GM18517 (cell line): ENCODE measurements around the gene LYPD6B.

Experiments
- ATAC-seq: cut with Tn5 transposase; IDR thresholded peaks from one replicate; pipeline ENCODE4 v1.9.1; 2021; ENCODE audit warnings: mild to moderate bottlenecking, moderate library complexity; ENCODE audit not compliant: unreplicated experiment

The LYPD6B gene

DNA sequence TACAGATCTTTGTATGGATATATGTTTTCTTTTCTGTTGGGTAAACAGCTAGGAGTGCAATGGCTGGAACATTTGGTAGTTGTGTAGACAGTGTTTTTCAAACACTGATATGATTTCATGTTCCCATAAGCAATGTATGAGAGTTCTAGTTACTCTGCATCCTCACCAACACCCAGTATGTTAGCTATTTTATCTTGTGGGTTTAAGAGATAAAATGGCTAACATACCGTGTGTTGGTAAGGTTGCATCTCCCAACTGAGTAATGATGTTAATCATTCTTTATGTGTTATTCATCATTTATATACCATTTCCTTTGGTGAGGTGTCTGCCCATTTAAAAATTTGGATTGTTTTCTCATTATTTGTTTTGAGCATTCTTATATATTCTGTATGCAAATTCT lies 65.7 kb downstream of the LYPD6B start:
- no peak for ATAC-seq

DNA sequence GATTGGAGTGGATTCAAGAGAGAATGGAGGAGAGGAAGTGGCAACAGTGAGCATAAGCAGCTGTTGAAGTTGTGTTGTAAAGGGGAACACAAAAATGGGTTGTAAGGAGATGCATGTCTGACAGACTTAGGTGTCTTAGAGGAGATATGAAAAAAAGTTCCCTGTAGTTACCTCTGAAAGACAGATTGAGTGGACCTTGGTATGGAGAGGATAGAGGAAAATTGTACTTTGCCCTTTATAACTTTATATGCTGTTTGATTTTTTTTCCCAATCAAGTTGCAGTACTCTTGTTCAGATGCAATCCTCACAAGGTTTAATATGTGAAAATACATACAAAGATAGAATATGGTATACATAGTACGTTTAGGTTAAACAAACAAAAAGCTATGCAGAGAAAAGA lies 73.6 kb downstream of the LYPD6B start:
- no peak for ATAC-seq

DNA sequence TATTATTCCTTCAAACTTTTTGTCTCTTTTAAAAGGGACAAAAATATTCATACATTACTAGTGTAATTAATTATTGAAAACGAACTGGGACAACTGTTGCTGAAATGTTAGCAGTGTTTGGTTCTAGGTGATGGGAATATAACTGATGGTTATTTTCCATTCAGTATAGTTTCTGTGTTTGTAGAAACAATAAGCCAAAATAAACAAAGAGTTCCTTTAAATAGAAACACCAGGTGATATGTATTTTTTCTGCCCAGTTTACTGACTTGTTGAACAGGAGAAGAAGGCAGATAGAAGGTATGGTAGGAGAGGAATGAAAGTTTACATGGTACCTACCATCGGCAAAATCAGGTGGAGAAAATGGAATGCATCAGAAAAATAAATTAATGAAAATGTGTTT lies 74.2 kb downstream of the LYPD6B start:
- no peak for ATAC-seq

GRCh38 chr2:149115781-149116180 lies 77.3 kb downstream of the LYPD6B start:
- no peak for ATAC-seq

DNA sequence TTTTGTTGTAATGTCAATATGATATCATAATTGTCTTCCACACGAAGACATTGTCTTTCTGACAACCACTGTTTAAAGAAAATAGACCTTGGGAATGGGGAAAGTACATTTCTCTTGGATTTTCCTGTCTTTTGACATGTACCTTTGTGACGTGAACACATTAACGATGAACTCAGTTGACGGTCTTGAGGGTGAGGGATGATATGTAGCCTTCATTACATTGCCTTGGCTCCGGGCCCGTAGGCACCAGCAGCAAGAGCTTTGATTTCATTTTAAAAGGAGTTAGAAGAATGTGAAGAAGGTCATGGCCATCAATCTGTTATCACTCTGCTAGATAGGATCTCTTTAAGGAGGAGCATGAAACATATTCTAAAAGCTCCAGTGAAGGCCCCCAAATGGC lies 80.9 kb downstream of the LYPD6B start:
- no peak for ATAC-seq

- no peak for ATAC-seq
These were observed 84.0 kb downstream of the LYPD6B start for GRCh38 chr2:149122516-149122915.

DNA sequence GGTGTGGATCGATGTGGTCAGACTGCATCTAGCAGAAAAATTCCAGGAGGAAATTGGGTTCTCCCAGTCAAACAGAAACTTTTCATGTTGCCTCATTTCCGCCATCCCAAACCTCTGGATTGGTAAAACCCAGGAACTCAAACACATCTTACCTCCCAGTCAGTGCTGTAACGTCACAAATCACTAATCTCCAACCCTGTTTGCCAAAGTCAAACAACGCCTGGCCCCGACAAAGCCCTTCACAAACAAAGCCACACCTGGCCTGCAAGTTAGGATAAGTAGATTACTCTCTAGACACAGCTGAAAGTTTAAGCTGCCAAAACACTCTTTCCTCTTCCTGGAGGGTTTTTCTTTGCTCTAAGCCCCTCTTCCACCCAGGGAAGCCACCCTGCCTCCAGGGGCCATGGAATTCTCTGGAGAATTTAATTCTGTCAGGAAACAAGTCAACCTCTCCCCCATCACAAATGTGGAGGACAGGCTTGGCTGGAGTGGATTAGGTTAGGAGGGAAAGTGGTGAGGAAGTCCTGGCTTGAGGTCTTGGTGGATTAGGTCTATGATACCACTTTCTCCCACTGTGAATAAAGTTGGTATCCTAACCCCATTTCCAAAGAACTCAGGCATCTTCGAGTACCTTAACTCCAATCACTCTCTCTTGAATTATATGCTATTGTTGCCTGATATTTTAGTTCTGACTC lies 86.7 kb downstream of the LYPD6B start:
- ATAC-seq, result no peak

GRCh38 chr2:149129433-149129832 lies 90.9 kb downstream of the LYPD6B start:
- no peak for ATAC-seq

- no peak for ATAC-seq
These were observed 93.8 kb downstream of the LYPD6B start for GRCh38 chr2:149132339-149132738.

GRCh38 chr2:149132901-149133300 lies 94.4 kb downstream of the LYPD6B start:
- no peak for ATAC-seq

GRCh38 chr2:149134335-149134923 lies 95.9 kb downstream of the LYPD6B start:
- ATAC-seq, result no peak

GRCh38 chr2:149136111-149136510 lies 97.6 kb downstream of the LYPD6B start:
- ATAC-seq, result no peak

- no peak for ATAC-seq
These were observed 102.5 kb downstream of the LYPD6B start for GRCh38 chr2:149141046-149141445.

DNA sequence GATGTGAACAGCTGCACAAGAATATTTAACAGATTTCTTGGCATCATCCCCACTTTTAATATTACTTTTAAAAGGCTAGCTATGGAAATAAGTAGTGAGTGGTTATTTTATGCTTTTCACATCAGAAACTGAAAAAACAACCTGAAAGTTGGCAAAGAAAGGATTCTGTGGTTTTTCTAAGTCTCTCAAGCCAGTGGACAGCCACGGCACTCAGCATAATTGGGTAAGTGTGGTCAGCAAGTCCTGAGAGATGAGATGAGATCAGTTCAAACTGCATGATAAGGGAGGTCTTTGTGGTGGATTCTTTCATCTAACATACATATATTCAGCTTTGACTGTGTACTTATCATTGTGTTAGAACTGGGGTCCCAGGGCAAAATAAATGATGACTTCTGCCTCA lies 105.2 kb downstream of the LYPD6B start:
- ATAC-seq, result no peak

DNA sequence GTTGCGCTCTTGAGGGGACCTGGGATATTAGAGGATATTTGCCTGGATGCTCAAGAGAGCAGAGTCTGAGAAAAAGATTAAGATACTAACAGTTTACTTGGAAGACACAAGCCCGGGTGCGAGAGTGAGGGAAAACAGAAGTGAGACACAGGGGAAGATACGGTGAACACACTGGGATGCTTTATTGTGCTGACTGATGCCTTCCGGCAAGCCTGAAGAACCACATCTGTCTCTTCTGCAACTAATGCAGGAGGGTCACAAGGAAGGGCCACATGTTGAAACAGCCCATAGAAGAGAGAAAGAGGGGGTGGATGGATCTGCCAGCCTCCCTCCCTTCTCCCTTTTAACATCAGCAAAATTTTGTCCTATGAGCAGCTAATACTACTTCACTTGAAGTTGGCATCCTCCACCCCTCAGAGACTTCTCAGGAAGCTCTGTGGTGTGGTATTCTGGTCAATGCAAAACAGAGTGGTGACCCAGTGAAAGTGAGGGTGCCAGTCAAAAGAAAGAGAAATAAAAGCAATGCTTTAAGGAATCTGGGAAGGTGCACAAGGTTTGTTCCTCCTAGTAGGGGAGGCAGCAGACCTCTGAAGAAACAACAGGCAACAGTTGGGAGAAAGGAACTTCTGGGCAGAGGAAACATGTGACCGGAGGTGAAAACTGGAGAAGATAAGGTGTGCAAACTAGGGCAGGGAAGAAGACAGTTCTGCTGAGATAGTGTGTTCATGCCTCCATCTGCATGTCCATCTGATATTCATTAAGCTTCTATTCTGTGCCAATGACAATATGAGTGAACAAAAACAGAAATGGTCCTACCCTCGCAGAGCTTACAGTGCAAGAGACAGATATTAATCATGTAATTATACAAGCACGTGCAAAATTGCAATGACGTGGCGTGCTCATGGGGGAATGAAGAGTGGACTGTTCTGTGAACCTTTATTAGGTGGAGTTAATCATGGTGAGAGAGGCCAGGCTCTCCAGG lies 107.1 kb downstream of the LYPD6B start:
- ATAC-seq, result no peak

DNA sequence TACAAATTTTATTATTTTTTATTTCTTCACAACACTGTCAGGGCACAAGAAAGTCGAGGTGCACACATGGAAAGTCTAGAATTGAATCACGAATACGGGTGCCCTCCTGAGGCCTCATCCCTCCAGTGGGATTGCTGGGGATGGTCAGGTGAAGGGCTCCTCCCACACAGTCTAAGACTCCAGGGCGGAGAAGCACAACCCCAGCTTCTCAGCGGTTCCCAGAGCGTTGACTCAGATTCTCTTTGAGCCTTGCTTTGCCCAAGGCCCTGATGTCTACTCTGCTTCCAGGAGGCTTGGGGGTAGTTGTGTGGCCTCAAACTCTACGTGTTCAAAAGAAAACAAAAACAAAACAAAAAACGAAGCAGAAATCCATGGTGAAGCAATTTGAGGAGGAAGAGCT lies 108.4 kb downstream of the LYPD6B start:
- no peak for ATAC-seq

DNA sequence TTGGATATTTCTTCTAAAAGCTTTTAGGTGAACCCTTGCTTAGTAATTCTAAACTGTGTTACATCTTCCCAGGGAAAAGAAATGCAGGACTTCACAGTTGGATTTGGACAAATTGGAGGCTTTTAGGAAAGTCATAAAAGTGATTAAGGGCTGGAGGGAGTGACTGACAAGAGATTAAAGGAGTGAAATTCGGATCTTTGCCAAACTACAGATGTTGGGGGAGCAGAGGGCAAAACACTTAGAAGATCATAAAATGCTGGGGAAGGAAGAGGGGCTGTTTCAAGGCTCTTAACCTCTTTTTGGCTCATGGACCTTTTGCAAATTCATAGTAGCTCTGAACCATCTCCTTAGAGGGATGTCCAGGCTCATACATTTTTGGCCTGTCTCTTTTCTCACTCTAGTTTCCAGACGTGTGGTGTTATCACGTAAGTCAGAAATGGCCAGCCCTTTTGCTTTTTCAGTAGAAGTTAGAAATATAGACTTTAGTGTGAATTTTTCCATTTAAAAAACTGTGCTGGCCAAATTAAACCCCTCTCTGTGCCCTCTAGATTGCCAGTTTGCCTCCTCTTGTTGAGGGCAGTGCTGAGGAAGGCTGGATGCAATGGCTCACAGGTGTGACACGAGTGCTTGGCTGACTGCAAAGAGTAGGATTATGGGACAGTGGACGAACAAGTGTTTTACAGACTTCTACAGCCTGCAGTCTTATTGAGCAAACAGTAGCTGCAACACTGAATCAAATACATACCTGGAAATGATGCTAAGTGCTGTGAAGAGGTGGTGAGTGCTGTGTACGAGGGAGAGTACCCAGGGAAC lies 109.9 kb downstream of the LYPD6B start:
- no peak for ATAC-seq

- ATAC-seq, result no peak
These were observed 110.5 kb downstream of the LYPD6B start for GRCh38 chr2:149149007-149149297.

DNA sequence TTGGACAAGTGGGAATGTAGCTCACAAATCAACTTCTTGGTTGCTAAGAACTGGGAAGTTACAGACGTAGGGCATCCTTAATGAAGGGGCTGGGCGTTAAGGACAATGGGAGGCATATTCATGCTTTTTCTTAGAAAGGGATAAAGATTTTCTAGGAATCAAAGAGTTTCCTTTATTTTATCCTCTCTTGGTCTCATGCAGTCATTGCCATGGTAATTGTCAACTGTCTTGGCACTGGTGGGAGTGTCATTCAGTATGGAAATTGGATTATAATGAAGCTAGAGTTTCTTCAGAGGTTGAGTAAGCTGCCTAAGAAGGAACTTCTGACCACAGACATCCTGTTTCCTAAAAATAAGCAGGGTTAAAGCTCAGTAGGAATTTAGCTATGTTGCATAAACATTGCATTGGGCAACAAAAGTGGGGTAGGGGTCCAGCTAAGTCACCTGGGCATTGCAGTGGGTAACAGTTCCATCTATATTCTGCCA lies 114.0 kb downstream of the LYPD6B start:
- no peak for ATAC-seq

- ATAC-seq, result no peak
These were observed 116.9 kb downstream of the LYPD6B start for GRCh38 chr2:149155196-149155969.
